HG03045 (cell line): ENCODE results near the gene MGLL.

ENCODE experiments used
- ATAC-seq: cut with Tn5 transposase; IDR thresholded peaks from one replicate; pipeline ENCODE4 v1.9.1; 2021; ENCODE audit warnings: mild to moderate bottlenecking, moderate library complexity; ENCODE audit not compliant: unreplicated experiment

The MGLL gene

GRCh38 chr3:127814325-127814781 is 8.0 kb downstream of the MGLL start:
- no peak for ATAC-seq

- no peak for ATAC-seq
These were observed 10.2 kb downstream of the MGLL start for GRCh38 chr3:127812151-127812550.

GRCh38 chr3:127811717-127812116 is 10.6 kb downstream of the MGLL start:
- ATAC-seq, result no peak

- ATAC-seq, result no peak
These were observed 12.7 kb downstream of the MGLL start for GRCh38 chr3:127809611-127810010.

GRCh38 chr3:127809211-127809610 is 13.1 kb downstream of the MGLL start:
- no peak for ATAC-seq

- peak; percentile 61 for ATAC-seq
These were observed 14.1 kb downstream of the MGLL start for GRCh38 chr3:127808197-127808596.

GRCh38 chr3:127805026-127805753 is 17.1 kb downstream of the MGLL start:
- ATAC-seq, result no peak

- no peak for ATAC-seq
These were observed 18.2 kb downstream of the MGLL start for GRCh38 chr3:127804141-127804540.

- ATAC-seq, result no peak
These were observed 18.7 kb downstream of the MGLL start for GRCh38 chr3:127803619-127804018.

GRCh38 chr3:127802606-127803005 is 19.7 kb downstream of the MGLL start:
- ATAC-seq, result no peak

GRCh38 chr3:127801731-127802313 is 20.5 kb downstream of the MGLL start:
- no peak for ATAC-seq

GRCh38 chr3:127800508-127800907 is 21.8 kb downstream of the MGLL start:
- no peak for ATAC-seq

- no peak for ATAC-seq
These were observed 22.7 kb downstream of the MGLL start for GRCh38 chr3:127799476-127800222.

- no peak for ATAC-seq
These were observed 23.6 kb downstream of the MGLL start for GRCh38 chr3:127798716-127799115.

GRCh38 chr3:127796831-127797150 is 25.5 kb downstream of the MGLL start:
- ATAC-seq, result no peak

GRCh38 chr3:127796045-127796830 is 26.1 kb downstream of the MGLL start:
- ATAC-seq, result no peak

- ATAC-seq, result no peak
These were observed 27.3 kb downstream of the MGLL start for GRCh38 chr3:127794972-127795371.

GRCh38 chr3:127794402-127794801 is 27.9 kb downstream of the MGLL start:
- no peak for ATAC-seq

- ATAC-seq, result no peak
These were observed 29.6 kb downstream of the MGLL start for GRCh38 chr3:127792541-127793292.

- peak; percentile 71 for ATAC-seq
These were observed 30.9 kb downstream of the MGLL start for GRCh38 chr3:127791221-127791913.
